NCI-H1694 (cell line): ENCODE measurements around the gene PLXNA2.

Experiments
- DNase-seq: peaks from one replicate; lab custom pipeline; 2025; lab: John Stamatoyannopoulos, UW

PLXNA2 gene

GRCh38 chr1:208061632-208062031 is 182.6 kb downstream of the PLXNA2 start:
- DNase-seq: no peak

- DNase-seq: no peak
These were observed 183.1 kb downstream of the PLXNA2 start for GRCh38 chr1:208061118-208061517.

- DNase-seq: no peak
These were observed 183.8 kb downstream of the PLXNA2 start for GRCh38 chr1:208060215-208060869.

- DNase-seq: no peak
These were observed 184.7 kb downstream of the PLXNA2 start for GRCh38 chr1:208059409-208060001.

- no peak for DNase-seq
These were observed 185.4 kb downstream of the PLXNA2 start for GRCh38 chr1:208058756-208059155.

GRCh38 chr1:208058267-208058666 is 185.9 kb downstream of the PLXNA2 start:
- peak; percentile 82 for DNase-seq

- no peak for DNase-seq
These were observed 187.1 kb downstream of the PLXNA2 start for GRCh38 chr1:208057056-208057455.

GRCh38 chr1:208055535-208055934 is 188.6 kb downstream of the PLXNA2 start:
- DNase-seq: no peak

- DNase-seq: no peak
These were observed 189.2 kb downstream of the PLXNA2 start for GRCh38 chr1:208054911-208055379.

- DNase-seq: no peak
These were observed 189.7 kb downstream of the PLXNA2 start for GRCh38 chr1:208054485-208054884.

- no peak for DNase-seq
These were observed 190.5 kb downstream of the PLXNA2 start for GRCh38 chr1:208053661-208054060.

GRCh38 chr1:208052926-208053407 is 191.2 kb downstream of the PLXNA2 start:
- DNase-seq: no peak

- DNase-seq: no peak
These were observed 192.0 kb downstream of the PLXNA2 start for GRCh38 chr1:208052135-208052534.

GRCh38 chr1:208051651-208052050 is 192.5 kb downstream of the PLXNA2 start:
- DNase-seq: no peak

- no peak for DNase-seq
These were observed 195.3 kb downstream of the PLXNA2 start for GRCh38 chr1:208048904-208049303.

GRCh38 chr1:208047975-208048374 is 196.2 kb downstream of the PLXNA2 start:
- no peak for DNase-seq

- no peak for DNase-seq
These were observed 196.7 kb downstream of the PLXNA2 start for GRCh38 chr1:208047476-208047934.

- DNase-seq: no peak
These were observed 198.5 kb downstream of the PLXNA2 start for GRCh38 chr1:208045463-208046260.

GRCh38 chr1:208044589-208045462 is 199.4 kb downstream of the PLXNA2 start:
- no peak for DNase-seq

GRCh38 chr1:208043691-208044181 is 200.4 kb downstream of the PLXNA2 start:
- DNase-seq: no peak

- no peak for DNase-seq
These were observed 201.3 kb downstream of the PLXNA2 start for GRCh38 chr1:208042868-208043267.
